Gastroesophageal sphincter (tissue), 3 donors: ENCODE data around the gene PLXDC2.

Experiments
- EP300 ChIP-seq: sonication (generic); formaldehyde crosslinking; IDR thresholded peaks from one replicate; pipeline ENCODE4 v1.6.1; 2017; ENCODE audit warnings: antibody characterized with exemption, mild to moderate bottlenecking
- POLR2A ChIP-seq, 2 donors: fragments of 450-650 bp; IDR thresholded peaks; one replicate each; pipeline ENCODE4 v1.6.1; 2017; ENCODE audit warnings: antibody characterized with exemption in 2 of 2, mild to moderate bottlenecking in 2 of 2, moderate library complexity in 1 of 2
- POLR2AphosphoS5 ChIP-seq: sonication (generic); formaldehyde crosslinking; IDR thresholded peaks from one replicate; pipeline ENCODE4 v1.6.1; 2017; ENCODE audit warnings: antibody characterized with exemption
- TF ChIP-seq, protein P1 (sequence below), 4 experiments: fragments of 200-600 bp in 2 of 4; fragments of 450-650 bp in 2 of 4; sonication (generic) in 1 of 4; IDR thresholded peaks; one replicate each; pipeline ENCODE4 v1.5.1; 2017 to 2019; ENCODE audit warnings: antibody characterized with exemption in 4 of 4, mild to moderate bottlenecking in 2 of 4, moderate library complexity in 2 of 4

DNA sequence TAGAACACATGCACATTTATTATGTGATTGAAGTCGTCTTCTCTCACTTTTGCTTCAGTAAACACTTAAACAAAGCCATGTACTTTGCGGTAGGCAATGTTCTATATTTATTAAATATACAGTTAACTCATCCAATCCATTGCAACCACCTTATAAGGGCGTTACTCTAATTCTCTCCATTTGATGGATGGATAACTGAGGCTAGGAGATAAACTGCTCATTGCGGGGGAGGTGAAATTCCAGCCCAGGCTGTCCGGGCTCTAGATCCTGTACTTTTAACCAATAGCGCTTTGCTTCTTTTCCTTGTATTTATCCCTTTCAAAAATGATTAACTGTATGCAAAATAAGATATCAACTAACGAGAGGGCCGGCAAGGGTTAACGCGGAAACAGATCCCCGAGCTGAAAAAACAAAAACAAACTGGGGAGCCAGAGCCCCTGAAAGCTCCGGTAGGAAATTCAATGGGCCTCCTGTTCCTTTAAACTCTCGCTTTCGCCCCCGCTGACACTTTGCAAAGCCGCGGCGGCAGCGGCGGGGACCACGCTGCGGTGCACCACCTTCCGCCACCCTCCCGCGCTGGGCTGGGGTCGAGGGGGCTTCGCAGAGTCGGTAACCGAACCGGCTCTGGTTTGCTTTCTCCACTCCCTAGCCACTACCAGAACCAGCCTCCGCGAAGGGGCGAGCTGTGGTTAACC, 1.0 kb upstream of the PLXDC2 start:
- TF ChIP-seq, protein P1, sequence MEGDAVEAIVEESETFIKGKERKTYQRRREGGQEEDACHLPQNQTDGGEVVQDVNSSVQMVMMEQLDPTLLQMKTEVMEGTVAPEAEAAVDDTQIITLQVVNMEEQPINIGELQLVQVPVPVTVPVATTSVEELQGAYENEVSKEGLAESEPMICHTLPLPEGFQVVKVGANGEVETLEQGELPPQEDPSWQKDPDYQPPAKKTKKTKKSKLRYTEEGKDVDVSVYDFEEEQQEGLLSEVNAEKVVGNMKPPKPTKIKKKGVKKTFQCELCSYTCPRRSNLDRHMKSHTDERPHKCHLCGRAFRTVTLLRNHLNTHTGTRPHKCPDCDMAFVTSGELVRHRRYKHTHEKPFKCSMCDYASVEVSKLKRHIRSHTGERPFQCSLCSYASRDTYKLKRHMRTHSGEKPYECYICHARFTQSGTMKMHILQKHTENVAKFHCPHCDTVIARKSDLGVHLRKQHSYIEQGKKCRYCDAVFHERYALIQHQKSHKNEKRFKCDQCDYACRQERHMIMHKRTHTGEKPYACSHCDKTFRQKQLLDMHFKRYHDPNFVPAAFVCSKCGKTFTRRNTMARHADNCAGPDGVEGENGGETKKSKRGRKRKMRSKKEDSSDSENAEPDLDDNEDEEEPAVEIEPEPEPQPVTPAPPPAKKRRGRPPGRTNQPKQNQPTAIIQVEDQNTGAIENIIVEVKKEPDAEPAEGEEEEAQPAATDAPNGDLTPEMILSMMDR (IDR thresholded peaks at IDR 0.05), result no peak
- TF ChIP-seq EP300 (no peak), POLR2A (IDR thresholded peaks at IDR 0.05) (no peak), POLR2AphosphoS5 (no peak)
